AG04449 (cell line): ENCODE results near the gene TMCO4.
"Not testable (repeated sequence)": the region's sequence is repeated elsewhere in the genome, so short reads cannot be mapped to it uniquely, and the experiment has no call there.

Experiments used
- CTCF ChIA-PET: fragments of 350-600 bp; formaldehyde crosslinking; extraction: SDS; loops from one replicate; lab custom pipeline; 2021; ENCODE audit warnings: antibody characterized with exemption; lab: Yijun Ruan, JAX
- POLR2A ChIA-PET: fragments of 400-600, 350-600 bp; formaldehyde crosslinking; extraction: SDS; loops from one replicate; lab custom pipeline; 2020; ENCODE audit warnings: antibody characterized with exemption, inconsistent platforms; lab: Yijun Ruan, JAX
- DNase-seq: peaks from one replicate; pipeline ENCODE4 v3.0.0-alpha.2; 2010; ENCODE audit warnings: low read depth, low spot score
- H3K4me3 ChIP-seq: 2 replicates; pipeline ENCODE4 v1.5.1; 2011; ENCODE audit warnings: low read depth, mild to moderate bottlenecking, control low read depth, low read length
- CTCF ChIP-seq: IDR thresholded peaks from one replicate; pipeline ENCODE4 v1.5.1; 2011; ENCODE audit warnings: mild to moderate bottlenecking, moderate library complexity, low read length, control low read depth, inconsistent platforms; ENCODE audit not compliant: insufficient read depth; ENCODE audit errors: missing control alignments

TMCO4 gene

GRCh38 chr1:19644395-19644680, 155.4 kb downstream of the TMCO4 start:
- TF ChIP-seq CTCF: no peak
- no peak for DNase-seq
- ChIA-PET POLR2A (interaction anchor here (1.1 kb wide), 1 partner anchor 24 kb away, joined by 5 read pairs; no protein-coding TSS in a partner anchor), CTCF (interaction anchor here (1.2 to 10.5 kb wide), 6 partner anchors 9 to 302 kb away, joined by 4 to 67 read pairs (median 8); no protein-coding TSS in a partner anchor)
- H3K4me3 ChIP-seq: peak overlapping the region; percentile 70

GRCh38 chr1:19643602-19644394, 155.9 kb downstream of the TMCO4 start, which contains the start of gene NBL1:
TSS of gene NBL1 (plus strand) at chr1:19644311. CDS start at chr1:19655031, 10,720 bp downstream.
- no peak for TF ChIP-seq CTCF
- DNase-seq: no peak
- POLR2A ChIA-PET: interaction anchor here (1.1 kb wide), 1 partner anchor 24 kb away, joined by 5 read pairs; no protein-coding TSS in a partner anchor
- H3K4me3 ChIP-seq: peak within 1 kb of the TSS; percentile 70
- CTCF ChIA-PET: interaction anchor here (0.7 to 10.5 kb wide), 9 partner anchors 10 to 302 kb away, joined by 3 to 67 read pairs (median 5); no protein-coding TSS in a partner anchor

GRCh38 chr1:19643121-19643520, 156.6 kb downstream of the TMCO4 start:
- TF ChIP-seq CTCF: no peak
- ChIA-PET CTCF (interaction anchor here (0.7 to 10.5 kb wide), 11 partner anchors 12 to 301 kb away, joined by 3 to 67 read pairs (median 4); no protein-coding TSS in a partner anchor), POLR2A (no interaction called here)
- peak overlapping the region; percentile 70 for H3K4me3 ChIP-seq
- no peak for DNase-seq

GRCh38 chr1:19640363-19641316, 159.1 kb downstream of the TMCO4 start:
- no peak for TF ChIP-seq CTCF
- ChIA-PET POLR2A (no interaction called here), CTCF (interaction anchor here (0.8 to 10.5 kb wide), 12 partner anchors 9 to 248 kb away, joined by 3 to 67 read pairs (median 4); no protein-coding TSS in a partner anchor)
- DNase-seq: no peak
- H3K4me3 ChIP-seq: no peak overlapping the region

- ChIA-PET CTCF (interaction anchor here (1.1 to 10.5 kb wide), 9 partner anchors 10 to 298 kb away, joined by 3 to 67 read pairs (median 4); no protein-coding TSS in a partner anchor), POLR2A (no interaction called here)
- no peak for DNase-seq
- no peak for TF ChIP-seq CTCF
- no peak overlapping the region for H3K4me3 ChIP-seq
These were observed 159.7 kb downstream of the TMCO4 start for GRCh38 chr1:19639999-19640362.

GRCh38 chr1:19639228-19639627, 160.5 kb downstream of the TMCO4 start:
- DNase-seq, H3K4me3 ChIP-seq: not testable (repeated sequence)
- ChIA-PET CTCF (interaction anchor here (1.1 to 10.5 kb wide), 6 partner anchors 10 to 297 kb away, joined by 3 to 67 read pairs (median 11); no protein-coding TSS in a partner anchor), POLR2A (interaction anchor here (0.7 kb wide), 1 partner anchor 19 kb away, joined by 4 read pairs; no protein-coding TSS in a partner anchor)
